HG02642 (cell line): Measurements from ENCODE around the gene WDR27.
"Not testable (repeated sequence)": the region's sequence is repeated elsewhere in the genome, so short reads cannot be mapped to it uniquely, and the experiment has no call there.

Source experiments
- ATAC-seq: cut with Tn5 transposase; IDR thresholded peaks from one replicate; pipeline ENCODE4 v1.9.1; 2021; ENCODE audit warnings: mild to moderate bottlenecking; ENCODE audit not compliant: unreplicated experiment, poor library complexity

The WDR27 gene

DNA sequence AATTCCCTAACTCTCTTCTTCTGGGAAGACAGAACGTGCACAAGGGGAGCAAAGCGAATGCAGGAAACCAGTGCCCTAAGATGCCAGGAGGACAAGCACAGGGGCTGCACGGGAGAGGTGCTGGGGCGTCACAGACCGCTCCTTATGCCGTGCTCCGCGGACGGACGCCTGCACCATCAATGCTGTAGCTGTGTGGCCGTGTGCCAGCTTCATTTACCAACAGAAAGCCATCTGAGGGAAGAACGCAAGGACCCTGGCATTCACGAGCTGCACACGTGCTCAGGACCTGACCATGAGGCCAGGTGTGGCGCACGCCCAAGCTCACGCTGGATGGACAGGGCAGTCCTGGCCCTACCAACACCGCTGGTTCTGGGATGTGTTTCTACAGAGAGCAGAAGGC lies 35.4 kb downstream of the WDR27 start:
- no peak for ATAC-seq

DNA sequence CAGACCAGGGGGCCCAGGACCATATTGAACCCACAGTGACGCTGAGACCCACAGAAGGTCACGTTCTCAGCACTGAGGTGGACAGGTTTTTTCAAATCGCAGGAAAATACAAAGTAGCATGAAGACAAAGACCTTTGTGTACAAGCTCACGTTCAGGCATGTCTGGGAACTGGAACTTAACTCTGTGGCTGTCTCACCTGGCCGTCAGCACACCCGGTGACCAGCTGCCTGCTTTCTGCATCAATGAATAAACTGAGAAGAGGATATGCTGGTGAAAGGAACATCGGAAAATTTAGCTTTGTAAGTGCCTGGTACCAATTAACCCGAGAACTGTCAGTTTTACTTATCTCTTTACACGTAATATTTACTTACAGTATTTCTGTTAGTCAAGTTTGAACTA lies 36.5 kb downstream of the WDR27 start:
- ATAC-seq = no peak

DNA sequence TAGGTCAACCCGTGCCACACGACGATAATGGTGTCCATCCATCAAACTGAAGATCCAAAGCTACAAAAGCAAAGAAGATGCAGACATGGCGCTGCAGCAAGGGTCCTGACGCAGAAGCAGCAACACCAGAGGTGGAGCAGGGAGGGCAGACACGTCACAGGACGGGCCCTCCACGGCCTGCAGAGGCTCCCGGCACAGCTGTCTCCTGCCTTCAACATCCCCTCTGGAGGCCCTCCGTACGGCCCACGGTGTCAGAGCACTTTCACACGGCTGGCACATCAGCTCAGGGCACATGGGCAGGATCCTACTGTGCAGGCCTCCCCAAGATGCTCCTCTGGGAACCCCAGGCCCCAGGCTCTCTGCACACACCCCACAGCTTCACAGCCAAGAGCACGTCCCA lies 37.6 kb downstream of the WDR27 start:
- no peak for ATAC-seq

DNA sequence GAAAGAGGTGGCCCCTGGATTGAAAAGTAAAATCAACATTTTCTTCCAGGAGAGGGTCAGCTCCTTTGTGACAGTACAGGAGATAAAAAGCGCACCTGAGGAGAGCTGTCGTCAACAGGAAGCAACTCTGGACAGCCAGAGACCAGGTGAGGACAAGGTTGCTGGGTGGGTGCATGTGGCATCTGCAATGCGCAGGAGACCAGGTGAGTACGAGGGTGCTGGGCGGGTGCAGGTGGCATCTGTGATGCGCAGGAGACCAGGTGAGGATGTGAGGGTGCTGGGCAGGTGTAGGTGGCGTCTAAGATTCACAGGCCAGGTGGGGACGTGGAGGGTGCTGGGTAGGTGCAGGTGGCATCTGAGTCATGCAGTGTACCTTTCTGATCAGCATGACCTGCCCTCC lies 38.4 kb downstream of the WDR27 start:
- no peak for ATAC-seq

DNA sequence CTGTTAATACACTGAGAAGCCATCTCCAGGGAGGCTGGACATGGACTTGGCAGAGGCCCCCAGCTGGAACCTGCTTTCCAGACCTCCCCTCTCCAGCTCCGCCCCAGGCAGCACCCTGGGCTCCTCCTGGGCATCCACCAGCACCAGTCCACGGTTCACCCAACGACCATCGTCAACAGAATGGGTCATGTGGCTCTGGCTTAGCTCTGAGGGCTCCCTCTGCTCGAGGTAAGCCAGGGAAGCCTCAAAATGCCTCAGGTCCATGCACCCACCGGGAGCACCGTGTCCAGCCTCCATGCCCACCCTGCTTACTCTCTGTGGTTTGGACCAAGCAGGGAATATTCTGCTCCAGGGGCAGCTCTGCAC lies 40.5 kb downstream of the WDR27 start:
- ATAC-seq = no peak

DNA sequence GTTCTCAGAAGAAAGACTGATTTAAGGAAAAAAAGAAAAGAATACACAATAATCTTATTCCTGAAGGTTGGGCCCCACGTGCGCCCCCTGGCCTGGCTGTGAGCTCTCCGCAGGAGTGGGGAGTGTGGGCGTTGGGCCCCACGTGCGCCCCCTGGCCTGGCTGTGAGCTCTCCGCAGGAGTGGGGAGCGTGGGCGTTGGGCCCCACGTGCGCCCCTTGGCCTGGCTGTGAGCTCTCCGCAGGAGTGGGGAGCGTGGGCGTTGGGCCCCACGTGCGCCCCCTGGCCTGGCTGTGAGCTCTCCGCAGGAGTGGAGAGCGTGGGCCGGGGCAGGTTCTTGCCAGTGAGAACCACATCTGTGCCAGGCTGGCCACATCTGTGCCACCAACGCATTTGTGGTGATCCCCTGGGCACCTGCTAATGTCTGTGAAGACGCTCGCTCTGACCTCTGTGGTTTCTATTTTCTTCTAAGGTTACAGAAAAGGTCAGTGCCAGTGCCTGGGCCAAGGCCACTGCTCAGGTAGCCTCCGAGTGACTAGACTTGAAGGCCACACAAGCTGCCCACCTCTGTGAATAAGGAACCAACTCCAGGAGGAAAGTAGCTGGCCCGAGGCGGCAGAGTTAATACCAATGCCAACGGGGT lies 41.0 kb downstream of the WDR27 start:
- ATAC-seq = no peak

DNA sequence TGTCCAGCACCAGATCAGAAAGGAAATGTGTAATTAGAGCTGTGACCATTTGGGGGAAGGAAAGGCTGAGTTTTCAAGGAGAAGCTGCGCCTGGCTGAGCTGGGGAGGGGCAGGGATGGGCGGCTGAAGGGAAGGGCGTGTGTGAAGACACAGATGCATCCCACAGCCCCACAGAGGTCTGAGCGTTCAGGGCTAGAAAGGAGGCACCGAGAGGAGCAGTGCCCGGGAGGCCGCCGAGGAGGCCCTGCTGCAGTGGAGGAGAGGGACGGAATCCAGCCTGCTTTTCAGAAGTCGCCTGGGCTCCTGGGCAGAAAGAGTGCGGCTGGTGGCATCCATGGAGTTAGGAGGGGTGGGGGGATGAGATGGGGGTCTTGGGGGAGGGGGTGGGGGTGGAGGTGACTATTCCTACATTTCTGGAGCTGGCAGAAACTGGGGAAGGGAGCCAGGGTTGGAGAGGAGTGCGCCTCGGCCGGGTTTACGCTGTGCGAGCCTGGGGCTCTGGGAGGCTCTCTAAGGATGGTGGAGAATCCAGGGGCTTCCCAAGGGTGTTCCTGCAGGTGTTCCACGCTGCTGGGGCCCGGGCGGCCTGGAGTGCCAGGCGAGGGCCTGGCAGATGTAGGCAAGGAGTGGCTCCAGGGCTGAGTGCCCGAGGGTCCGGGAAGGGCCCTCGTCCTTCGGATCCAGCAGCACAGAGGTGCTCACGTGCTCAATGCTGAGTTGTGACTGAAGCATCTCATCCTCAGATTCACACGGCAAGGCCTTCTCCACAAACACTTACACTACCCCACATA lies 41.8 kb downstream of the WDR27 start:
- ATAC-seq = no peak

DNA sequence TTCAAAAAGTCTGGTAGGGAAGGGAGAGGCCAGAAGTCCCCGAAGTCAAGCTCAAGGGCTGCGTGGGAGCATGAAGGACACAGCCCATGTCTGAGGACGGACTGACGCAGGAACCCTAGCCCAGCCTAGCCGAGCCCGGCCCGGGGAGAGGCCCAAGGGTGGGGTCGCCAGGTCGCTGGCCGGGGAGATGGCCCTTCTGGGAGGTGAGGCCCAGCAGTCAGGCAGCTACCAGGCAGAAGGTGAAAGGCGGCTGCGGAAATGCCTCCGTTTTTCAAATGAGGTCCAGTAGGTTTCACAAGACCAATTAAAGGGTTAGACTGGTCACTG lies 44.6 kb downstream of the WDR27 start:
- ATAC-seq = no peak

DNA sequence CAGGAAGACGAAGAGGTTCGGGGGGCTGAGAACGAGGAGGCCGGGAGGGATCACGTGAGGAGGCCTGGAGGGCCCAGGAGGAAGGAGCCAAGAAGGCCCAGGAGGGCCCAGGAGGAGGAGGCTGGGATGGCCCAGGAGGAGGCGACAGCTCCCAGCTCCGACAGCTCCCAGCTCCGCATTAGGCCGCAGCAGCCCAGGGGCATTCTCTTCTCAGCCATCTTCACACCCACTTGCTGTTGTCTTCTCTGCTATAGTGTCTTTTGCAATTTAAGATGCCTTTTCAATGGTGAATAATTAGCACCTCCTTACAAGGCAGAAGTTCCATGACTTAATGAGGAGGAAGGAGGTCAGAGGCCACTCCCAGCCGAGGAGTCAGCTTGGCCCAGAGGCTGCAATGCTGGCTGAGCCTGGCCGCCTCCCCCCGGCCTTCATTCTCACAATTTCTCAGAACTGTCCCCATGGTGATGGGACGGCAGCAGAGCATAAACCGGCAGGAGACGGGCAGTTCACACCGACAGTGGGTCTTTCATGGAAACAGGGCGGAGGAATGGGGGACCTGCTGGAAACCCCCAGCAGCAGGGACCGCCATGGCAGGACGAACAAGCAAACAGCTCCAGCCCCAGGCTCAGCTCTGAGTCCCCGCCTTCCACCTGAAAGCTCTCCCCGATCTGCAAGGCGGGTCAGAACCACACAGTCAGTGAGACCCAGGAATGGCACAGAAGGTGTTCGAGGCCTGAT lies 45.1 kb downstream of the WDR27 start:
- no peak for ATAC-seq

DNA sequence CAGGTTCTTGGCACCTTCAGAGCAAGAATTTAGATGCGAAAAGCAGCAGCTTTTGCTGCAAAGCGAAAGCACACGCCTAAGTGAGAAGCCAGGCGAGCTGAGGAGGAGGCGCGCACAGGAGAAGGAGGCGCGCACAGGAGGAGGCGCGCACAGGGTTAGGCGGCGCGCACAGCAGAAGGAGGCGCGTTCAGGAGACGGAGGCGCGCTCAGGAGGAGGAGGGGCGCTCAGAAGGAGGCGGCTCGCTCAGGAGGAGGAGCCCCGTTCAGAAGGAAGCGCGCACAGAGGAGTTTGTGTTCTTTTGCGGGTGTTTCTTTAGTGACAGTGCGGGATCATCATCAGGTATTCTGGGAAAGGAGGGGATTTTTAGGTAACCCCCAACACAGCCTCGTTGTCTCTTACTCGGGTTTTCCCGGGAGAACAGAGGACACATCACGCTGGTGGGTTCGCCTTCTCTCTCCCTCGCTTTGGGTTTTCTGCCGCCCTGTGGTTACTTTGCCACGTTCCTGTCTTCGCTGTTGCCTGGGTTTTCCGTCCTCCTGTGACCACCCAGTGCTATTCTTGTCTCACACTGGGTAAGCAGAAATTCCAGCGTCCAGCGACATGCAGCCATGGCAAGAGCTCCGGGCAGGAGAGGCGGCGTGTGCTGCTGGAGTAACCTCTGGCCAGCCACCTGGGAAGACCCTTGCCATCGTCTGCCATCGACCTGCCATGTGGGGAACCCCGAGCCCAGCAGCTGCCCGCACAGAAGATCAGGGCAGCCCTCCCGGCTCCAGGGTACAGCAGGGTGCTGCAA lies 47.0 kb downstream of the WDR27 start:
- peak; percentile 98 for ATAC-seq

DNA sequence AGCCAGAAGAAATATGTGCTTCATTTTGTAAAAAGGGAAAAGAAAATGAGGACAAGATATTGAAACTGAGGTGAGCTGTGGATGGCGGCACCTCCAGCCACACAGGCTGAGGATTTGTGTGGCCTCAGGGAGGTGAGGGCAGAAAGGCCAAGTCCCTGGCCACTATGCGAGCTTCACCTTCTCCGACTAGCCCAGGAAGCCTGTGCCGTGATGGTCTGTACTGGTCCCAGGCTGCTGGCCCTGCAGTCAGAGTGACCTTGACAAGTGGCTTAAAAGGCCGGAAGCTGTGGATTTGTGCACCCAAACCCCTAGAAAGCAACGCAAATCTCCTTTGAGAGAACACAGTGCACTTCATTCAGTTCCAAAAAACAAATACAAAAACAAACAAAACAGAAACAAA lies 48.1 kb downstream of the WDR27 start:
- ATAC-seq = no peak

DNA sequence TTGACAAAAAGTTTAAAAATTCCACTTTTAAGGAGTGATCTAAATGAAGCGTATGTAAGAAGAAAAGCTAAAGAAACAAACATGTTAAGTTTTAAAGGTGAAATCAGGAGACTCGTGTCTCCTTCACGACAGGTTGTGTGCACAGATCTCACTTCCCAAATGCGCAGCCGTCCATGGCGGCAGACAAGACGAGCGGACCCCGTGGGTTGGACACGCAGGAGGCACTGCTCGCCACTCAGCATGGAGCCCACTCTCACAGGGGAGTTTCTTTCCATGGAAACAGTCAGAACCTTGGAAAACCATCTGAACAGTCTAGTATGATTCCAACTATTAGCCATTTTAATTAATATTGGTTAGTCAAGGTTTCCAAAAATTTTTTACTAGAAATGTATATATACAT lies 48.9 kb downstream of the WDR27 start:
- no peak for ATAC-seq

DNA sequence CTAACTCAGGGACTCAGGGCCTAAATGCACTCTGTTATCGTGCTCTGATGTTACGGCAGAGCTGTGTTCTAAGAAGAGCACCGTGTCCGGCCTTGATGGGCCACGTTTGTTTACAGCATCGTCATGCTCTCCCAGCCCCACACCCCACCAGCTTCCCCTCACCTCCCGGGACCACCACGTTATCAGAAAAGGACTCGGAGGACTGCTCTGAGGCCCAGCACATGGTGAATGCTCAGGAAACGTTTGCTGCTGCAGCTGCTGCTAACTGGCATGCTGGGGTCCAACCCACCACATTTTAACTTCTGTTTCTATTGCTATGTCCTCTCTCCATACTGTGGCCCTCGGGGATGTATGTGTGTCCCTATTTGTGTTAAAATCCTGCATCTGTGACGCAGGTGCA lies 50.3 kb downstream of the WDR27 start:
- no peak for ATAC-seq

DNA sequence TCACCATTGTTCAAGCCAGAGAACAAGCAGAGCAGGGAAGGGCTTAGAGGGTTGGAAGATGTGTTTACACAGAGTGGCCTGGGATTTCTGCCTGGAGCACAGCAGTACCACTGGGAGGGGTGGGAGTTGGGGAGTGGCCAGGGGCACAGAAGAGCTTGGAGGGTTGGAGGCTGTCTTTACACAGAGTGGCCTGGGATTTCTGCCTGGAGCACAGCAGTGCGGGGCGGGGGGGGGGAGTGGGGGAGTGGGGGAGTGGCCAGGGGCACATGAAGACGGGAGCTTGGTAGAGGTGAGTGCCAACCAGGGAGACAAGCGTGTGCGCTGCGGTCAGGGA lies 50.9 kb downstream of the WDR27 start:
- ATAC-seq = no peak

DNA sequence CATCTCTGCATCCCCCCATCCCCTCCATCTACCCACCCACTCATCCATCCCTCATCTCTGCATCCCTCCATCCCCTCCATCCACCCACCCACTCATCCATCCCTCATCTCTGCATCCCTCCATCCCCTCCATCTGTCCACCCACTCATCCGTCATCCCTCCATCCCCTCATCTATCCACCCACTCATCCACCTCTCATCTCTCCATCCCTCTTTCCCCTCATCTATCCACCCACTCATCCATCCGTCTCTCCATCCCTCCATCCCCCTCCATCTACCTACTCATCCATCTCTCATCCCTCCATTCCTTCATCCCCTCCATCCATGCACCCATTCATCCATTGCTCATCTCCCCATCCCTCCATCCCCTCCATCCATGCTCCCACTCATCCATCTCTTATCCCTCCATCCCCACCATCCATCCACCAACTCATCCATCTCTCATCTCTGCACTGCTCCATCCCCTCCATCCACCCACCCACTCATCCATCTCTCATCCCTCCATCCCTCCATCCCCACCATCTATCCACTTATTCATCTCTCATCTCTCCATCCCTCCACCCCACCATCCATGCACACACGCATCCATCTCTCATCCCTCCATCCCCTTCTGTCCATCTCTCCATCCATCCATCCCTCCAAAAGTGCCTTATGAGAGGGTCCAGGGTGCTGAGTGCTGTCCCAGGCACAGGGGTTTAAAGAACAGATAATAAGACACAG lies 51.4 kb downstream of the WDR27 start:
- ATAC-seq = no peak

DNA sequence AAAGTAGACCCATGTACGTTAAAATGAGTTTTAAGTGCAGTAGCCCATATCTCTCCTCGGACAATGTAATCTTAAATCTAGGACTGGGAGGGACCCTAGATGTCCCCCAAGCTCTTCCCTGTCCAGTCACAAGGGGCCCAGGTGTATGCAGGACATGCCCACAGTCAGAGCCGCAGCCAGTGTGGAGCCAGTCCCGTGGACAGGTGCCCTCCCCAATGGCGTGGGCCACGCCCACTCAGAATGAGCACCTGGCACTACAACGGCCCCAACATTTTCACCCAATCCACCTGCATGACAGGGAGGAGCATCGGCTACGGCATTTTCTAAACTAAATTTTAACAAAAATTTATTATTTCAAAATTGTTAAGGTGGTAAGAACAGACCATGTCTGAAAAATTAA lies 53.2 kb downstream of the WDR27 start:
- ATAC-seq = no peak

DNA sequence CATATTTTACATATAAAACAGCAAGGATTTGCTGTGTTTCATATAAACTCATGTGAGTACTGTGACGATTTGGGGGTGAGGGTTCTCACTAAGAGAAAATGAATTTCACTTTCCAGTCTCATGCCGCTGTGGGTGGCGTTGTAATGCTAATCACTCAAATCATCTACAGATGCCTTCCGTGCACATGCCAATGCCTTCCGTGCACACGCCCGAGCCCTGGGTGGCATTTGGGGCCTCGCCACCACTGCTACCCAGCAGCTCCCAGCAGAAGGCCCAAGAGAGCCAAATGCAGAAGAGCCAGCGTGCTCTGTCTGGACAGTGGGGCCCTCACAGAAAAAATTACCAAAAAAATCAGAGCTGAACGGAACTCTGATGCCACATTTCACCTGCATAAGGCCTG lies 53.7 kb downstream of the WDR27 start:
- ATAC-seq = no peak

DNA sequence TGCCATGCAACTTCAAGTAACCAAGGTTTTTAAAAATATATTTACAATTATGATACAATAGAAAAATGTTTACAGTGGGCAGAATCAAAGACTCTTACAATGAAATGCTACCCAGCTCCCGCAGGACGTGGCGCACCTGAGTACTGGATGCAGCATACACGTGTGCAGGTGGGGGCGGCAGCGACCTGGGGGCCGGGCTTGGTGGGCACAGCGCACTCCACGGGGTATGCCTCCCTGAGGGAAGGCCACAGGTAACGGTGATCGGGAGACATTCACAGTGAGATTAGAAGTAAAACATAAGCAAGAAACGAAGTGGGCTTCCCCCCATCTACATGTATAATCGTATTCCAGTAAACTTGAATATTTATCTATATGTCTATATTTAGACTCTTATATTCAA lies 54.2 kb downstream of the WDR27 start:
- no peak for ATAC-seq

DNA sequence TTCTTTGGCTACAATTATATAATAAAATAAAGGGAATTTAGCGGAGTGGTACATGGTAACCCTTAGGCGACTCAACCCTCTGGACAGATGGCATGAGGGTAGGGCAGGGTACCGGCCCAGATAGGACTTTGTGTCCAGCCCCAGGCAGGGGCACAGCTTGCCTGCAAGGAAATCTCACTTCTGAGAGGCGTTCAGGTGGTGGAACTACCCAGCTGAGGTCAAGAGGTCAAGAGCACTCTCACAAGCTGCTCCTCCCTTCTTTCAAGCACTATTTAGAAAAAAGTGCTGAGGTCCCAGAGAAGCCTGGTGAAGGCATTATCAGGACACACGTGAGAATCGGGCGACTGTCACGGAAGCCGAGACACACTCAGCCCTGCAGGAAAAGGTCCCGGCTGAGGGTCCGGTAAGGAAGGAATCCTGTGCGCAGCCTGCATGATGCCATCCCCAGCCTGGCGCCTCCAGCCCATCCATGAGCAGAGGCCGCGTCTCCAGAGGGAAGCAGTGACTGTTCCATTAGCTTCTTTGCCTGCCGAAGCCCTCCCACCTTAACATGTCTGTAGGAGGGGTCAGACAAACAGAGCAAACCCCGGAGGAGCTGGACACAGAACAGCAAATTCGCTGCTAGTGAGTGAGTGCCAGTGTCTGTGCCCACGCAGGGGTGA lies 54.8 kb downstream of the WDR27 start:
- ATAC-seq = no peak

DNA sequence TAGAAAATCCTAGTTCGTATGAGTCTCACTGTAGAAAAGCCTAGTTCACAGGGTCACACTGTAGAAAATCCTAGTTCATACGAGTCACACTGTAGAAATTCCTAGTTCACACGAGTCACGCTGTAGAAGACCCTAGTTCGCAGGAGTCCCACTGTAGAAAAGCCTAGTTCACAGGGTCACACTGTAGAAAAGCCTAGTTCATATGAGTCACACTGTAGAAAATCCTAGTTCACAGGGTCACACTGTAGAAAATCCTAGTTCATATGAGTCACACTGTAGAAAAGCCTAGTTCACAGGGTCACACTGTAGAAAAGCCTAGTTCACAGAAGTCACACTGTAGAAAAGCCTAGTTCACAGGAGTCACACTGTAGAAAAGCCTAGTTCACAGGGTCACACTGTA lies 56.4 kb downstream of the WDR27 start:
- not testable (repeated sequence) for ATAC-seq
